NCI-H748 (cell line): ENCODE data around the gene IL21R.
A peak's percentile ranks its signal among the peaks of the same experiment; 100 is the strongest.

Experiments
- DNase-seq: peaks from one replicate; lab custom pipeline; 2025; ENCODE audit not compliant: unreplicated experiment; lab: John Stamatoyannopoulos, UW

The IL21R gene

DNA sequence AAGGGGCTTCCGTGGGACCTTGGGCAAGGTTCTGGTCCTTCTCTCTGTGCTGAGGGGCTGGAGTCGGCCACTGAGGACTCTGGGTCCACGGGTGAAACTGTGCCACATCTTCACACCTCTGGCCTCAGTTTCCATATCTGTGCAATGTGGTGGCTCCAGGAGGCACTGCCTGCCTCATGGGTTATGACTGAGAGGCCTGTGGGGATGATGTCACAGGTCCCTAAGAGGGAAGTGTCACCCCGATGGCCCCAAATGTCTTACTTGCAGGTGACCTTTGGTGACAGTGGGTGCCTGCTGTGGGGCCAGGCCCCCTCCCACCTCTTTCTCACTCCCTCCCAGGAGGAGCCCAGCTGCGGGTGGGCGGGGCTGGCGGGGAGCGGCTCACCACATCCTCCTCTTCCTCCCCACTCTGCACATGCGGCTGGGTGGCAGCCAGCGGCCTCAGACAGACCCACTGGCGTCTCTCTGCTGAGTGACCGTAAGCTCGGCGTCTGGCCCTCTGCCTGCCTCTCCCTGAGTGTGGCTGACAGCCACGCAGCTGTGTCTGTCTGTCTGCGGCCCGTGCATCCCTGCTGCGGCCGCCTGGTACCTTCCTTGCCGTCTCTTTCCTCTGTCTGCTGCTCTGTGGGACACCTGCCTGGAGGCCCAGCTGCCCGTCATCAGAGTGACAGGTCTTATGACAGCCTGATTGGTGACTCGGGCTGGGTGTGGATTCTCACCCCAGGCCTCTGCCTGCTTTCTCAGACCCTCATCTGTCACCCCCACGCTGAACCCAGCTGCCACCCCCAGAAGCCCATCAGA lies at the start of gene IL21R:
TSS of gene IL21R (plus strand) at position 407 of the 801 bp plus-strand sequence. CDS start 27,898 bp downstream, outside the sequence.
- DNase-seq, result peak; percentile 19

DNA sequence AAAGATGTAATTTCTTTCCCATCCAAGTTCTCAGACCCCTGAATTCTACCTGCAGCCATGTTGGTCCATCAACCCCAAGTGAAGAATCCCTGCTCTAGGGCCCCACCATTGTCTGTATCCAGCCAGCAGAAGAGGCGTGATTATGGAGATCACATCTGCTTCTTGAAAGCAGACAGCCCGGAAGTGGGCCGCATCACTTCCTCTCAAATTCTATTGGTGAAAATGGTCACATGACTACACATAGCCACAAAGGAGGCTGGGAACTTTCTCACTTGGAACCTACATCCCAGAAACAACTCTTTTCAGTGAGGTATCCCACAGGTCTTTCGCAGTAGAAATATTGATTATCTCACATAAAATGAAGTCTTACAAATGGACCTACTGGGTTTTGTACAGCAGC lies 48.1 kb upstream of the IL21R start:
- DNase-seq, result no peak

DNA sequence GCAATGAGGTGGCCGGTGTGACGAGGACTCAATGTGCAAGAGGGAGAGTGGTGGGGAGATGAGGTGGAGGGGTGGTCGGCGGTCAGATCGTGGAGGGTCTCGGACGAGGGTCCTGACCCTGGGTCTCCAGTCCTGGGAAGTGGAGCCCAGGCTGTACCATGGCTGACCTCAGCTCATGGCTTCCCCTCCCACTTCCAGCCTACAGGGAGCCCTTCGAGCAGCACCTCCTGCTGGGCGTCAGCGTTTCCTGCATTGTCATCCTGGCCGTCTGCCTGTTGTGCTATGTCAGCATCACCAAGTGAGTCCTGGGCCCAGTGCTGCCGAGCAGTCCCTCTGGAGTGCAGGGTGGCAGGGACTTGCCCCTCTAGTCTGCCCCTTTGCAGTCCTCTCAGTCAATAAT lies 46.4 kb upstream of the IL21R start:
- peak; percentile 2 for DNase-seq

DNA sequence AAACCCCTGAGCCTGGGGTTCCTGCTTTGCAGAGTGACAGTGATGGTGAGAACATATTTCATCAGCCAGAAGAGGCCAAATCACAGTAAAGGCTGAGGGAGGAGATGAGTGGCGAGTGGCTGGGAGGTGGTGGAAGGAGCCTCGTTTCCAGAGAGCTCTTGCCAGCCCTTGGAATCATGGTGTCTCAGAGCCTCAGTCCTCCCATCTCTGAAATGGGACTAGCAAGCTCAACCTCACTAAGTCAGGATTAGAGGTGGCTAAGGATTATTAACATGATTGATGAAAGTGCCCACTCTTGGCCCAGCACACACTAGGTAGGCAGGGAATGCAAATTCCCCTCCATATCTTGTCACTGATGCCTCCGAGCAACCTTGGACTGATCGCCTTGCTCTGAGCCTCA lies 45.2 kb upstream of the IL21R start:
- DNase-seq, result no peak

DNA sequence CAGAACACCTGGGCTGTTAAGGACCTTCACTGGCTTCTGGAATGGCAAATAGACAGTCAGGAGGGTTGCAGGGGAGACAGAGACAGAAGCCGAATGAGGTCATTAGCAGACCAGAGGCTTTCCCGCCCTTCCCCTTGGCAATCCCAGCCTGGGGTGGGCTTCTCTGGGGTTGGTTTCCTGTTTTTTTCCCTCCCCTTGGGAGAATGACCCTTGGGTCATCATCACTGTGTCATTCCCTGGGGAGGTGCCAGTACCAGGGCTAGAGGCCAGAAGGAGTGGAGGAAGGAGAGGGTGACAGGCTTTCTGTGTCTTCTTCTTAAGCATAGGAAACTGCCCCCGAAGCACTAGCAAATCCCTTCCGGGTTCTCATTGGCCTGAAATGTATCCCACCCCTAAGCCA lies 42.9 kb upstream of the IL21R start:
- no peak for DNase-seq

DNA sequence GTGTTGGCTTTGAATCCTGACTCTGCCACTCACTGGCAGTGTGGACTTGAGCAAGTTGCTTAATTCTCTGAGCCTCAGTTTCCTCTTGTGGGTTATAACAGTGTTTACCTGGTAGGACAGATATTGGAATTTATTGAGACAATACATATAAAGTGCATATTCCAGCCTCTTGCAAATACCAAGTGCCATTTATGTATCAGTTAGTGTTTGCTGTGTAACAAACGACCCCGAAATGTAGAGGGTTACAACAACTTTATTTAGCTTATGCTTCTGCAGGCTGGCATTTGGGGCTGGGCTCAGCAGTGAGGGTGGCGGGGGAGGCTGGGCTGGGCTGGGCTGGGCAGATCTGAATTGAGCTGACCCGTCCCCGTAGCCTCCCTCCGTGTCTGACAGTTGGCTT lies 42.4 kb upstream of the IL21R start:
- DNase-seq, result no peak

DNA sequence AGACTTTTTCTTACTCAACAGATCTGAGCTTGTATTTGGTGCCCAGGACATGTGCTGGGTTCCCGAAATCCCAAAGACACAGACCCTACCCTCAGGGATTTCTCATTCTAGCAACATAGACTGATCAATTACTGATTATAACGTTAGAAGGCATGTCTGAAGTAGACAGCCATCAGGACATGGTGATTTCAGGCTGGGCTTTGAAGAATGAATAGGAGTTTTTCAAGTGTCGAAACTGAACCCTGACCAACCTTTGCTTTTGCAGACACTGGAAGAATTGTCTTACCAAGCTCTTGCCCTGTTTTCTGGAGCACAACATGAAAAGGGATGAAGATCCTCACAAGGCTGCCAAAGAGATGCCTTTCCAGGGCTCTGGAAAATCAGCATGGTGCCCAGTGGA lies 40.0 kb upstream of the IL21R start:
- DNase-seq, result no peak

DNA sequence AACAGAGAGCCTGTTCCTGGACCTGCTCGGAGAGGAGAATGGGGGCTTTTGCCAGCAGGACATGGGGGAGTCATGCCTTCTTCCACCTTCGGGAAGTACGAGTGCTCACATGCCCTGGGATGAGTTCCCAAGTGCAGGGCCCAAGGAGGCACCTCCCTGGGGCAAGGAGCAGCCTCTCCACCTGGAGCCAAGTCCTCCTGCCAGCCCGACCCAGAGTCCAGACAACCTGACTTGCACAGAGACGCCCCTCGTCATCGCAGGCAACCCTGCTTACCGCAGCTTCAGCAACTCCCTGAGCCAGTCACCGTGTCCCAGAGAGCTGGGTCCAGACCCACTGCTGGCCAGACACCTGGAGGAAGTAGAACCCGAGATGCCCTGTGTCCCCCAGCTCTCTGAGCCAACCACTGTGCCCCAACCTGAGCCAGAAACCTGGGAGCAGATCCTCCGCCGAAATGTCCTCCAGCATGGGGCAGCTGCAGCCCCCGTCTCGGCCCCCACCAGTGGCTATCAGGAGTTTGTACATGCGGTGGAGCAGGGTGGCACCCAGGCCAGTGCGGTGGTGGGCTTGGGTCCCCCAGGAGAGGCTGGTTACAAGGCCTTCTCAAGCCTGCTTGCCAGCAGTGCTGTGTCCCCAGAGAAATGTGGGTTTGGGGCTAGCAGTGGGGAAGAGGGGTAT lies 39.3 kb upstream of the IL21R start:
- no peak for DNase-seq

DNA sequence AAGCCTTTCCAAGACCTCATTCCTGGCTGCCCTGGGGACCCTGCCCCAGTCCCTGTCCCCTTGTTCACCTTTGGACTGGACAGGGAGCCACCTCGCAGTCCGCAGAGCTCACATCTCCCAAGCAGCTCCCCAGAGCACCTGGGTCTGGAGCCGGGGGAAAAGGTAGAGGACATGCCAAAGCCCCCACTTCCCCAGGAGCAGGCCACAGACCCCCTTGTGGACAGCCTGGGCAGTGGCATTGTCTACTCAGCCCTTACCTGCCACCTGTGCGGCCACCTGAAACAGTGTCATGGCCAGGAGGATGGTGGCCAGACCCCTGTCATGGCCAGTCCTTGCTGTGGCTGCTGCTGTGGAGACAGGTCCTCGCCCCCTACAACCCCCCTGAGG lies 38.7 kb upstream of the IL21R start:
- no peak for DNase-seq

DNA sequence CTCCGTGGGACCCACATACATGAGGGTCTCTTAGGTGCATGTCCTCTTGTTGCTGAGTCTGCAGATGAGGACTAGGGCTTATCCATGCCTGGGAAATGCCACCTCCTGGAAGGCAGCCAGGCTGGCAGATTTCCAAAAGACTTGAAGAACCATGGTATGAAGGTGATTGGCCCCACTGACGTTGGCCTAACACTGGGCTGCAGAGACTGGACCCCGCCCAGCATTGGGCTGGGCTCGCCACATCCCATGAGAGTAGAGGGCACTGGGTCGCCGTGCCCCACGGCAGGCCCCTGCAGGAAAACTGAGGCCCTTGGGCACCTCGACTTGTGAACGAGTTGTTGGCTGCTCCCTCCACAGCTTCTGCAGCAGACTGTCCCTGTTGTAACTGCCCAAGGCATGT lies 38.2 kb upstream of the IL21R start:
- peak; percentile 20 for DNase-seq

DNA sequence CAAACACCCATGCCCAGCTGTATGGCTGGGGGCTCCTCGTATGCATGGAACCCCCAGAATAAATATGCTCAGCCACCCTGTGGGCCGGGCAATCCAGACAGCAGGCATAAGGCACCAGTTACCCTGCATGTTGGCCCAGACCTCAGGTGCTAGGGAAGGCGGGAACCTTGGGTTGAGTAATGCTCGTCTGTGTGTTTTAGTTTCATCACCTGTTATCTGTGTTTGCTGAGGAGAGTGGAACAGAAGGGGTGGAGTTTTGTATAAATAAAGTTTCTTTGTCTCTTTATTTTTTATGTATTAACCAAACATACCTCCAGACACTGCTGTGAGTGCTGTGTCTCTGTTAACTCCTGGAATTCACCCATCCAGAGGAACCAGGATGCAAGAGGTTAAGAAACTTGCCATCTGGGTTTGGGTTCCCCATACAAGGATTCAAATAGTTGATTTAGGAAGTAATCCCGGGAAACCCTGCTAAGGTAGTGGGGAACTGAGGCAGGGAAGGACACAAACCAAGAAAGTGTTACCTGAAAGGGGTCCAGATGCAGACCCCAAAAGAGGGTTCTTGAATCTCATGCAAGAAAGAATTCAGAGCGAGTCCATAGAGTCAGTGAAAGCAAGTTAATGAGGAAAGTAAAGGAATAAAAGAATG lies 37.4 kb upstream of the IL21R start:
- DNase-seq, result peak; percentile 24

DNA sequence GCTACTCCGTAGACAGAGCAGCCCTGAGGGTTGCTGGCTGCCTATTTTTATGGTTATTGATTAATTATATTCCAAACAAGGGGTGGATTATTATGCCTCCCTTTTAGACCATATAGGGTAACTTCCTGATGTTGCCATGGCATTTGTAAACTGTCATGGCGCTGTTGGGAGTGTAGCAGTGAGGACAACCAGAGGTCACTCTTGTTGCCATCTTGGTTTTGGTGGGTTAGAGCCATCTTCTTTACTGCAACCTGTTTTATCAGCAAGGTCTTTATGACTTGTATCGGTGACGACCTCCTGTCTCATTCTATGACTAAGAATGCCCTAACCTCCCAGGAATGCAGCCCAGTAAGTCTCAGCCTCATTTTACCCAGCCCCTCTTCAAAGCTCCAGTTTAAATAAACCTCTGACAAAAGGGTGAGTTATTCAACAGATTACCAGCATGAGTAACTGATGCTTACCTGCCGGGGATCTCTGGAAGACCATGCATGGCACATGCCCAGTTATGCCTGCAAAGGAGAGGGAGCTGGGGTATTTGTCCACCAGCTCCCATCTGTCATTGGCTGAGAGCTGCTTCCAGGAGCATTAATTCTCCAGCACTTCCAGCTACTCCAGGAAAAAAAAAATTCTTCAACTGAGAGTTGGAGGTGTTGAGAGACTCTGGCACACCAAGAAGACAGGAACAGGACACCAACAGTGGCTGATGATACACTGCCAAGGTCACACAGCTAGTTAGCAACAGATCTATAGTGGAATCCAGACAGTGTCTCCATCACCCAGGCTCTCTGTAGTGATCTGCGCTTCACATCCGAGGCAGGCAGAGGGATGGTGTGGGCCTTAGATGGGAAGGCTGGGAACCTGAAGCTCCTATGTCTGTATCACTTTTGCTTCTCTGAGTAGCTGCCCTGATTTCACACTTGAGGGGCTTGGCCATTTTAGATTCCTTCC lies 36.6 kb upstream of the IL21R start:
- DNase-seq, result no peak

DNA sequence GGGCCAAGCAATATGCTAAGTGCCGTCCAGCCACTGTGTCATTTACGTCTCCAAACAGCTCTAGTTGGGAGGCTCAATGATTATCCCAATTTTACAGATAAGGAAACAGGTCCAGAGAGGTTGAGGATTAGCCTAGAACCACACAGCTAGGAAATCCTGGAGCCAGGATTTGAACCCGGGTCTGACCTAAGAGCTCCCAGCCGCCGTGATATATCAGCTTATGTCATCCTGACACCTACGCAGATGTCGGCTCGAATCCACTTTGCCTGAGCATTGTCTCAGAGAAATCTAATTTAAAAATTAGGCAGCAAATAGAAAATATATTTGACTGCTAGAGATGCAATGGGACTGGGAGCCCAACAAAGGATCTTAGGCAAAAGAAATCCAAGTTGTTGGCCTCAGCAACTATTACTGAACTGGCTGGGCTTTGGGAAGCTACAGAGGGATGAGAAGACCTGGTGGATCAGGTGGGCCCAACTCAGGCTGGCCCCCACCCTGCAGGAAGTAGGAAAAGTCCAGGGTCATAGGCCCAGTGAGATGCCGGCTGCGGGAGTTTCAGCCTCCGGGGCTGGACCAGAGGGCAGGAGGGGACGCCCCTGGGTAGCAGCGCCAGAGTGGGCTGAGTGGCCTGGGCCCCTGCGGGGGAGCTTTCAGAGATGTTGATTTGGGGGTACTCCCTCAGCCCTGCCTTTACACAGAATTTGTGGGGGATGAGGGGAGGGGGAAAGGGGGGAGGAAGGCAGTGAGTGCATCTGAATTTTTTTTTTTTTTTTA lies 35.1 kb upstream of the IL21R start:
- DNase-seq, result no peak

DNA sequence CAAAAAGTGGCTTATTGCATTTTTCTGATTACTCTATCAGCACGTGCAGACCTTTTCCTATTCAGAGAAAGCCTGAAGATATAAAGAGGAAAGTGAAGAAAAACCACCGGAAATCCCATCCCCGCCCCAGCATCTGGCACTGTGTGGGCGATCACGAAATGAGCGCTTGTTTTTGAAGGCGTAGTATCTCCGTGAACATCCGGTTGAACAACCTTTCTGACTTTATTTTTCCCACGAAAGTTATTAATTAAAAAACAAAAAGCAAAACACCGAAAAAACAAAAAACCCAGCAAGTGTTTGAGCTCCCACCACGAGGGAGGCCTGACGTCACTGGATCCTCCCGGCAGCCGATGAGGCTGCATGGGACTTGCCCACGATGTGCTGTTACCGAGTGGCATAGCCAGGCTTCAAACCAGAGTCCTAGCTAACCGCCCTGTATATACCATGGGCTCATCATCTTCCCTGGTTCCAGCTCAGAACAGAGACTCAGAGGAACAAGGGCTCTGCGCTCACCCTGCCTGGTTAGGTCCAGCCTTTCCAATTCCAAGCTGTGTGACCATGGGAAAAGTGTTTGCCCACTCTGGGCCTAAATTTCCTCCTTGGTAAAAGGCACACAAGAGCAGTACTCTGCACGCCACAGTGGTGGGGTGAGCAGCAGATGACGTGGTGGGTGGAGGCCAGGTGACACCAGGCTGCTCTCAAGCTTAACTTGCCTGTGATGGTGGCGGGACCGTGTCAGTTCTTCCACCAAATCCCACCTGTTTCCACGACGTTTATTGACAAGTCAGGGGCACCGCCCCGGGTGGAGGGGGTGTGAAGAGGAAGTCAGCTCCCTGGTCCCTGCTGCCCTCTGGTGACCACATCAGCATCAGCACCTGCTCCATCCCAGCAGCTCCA lies 34.3 kb upstream of the IL21R start:
- peak; percentile 62 for DNase-seq

DNA sequence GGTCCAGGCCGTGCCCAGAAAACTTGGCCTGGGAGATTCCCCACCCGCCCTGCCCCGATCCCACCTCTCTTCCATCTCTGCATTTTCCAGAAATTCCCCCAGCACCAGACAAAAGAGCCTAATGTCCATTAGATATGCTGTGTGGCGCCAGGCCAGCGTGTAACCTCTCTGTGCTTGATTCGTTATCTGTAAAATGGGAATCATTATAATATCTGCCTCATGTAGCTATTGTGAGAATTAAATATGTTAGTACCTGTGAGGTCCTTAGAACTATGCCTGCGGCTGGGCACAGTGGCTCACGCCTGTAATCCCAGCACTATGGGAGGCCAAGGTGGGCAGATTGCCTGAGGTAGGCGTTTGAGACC lies 33.6 kb upstream of the IL21R start:
- no peak for DNase-seq

DNA sequence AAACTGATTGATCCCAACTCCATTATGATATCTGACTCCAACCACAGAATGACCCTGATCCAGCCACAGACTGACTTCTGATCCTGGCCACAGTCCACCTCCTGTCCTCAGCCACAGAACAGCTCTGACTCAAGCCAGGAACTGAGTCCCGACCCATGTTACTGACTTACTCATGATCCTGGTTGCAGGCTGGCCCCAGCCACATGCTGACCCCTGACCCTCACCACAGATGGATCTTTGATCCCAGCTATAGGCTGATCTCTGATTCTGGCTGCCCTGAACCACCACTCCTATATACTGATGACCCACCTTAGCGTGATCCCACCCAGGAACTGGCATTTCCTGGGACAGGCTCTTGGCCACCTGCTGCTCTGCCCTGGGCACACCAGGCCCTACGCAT lies 32.2 kb upstream of the IL21R start:
- no peak for DNase-seq

DNA sequence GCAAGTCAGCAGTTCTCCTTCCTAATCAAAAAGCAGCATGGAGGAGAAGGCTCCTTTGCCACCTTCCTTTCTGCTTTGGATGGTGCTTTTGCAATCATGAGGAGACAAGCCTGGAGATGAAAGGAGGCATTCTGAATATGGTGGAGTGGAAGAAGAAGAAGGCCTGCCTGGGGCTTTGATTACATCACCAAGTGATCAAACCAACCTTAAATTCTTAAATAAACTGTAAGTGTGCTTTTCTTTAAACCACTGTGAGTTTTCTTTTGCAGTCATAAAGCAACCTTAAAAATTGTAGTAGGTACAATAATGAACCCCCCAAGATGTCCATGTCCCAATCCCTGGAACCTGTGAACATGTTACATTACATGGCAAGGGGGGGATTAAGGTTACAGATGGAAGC lies 31.7 kb upstream of the IL21R start:
- DNase-seq, result no peak

DNA sequence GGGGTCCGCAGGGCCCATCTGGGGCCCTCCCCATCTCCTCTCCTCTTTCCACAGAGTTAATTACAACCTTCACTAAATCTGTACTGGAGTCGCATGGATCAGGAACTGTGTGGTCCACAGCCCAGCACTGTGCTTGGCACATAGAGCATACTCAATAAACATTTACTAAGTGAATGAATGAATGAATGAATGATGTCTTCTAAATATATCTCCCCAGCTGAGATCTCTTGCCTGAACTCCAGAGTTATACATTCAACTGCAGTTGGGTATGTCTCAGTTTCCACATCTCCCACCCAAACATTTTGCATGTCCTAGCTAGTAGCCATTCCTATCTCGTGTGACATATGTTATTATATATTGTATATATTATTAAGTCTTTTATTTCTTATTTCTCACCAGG lies 28.7 kb upstream of the IL21R start:
- no peak for DNase-seq

DNA sequence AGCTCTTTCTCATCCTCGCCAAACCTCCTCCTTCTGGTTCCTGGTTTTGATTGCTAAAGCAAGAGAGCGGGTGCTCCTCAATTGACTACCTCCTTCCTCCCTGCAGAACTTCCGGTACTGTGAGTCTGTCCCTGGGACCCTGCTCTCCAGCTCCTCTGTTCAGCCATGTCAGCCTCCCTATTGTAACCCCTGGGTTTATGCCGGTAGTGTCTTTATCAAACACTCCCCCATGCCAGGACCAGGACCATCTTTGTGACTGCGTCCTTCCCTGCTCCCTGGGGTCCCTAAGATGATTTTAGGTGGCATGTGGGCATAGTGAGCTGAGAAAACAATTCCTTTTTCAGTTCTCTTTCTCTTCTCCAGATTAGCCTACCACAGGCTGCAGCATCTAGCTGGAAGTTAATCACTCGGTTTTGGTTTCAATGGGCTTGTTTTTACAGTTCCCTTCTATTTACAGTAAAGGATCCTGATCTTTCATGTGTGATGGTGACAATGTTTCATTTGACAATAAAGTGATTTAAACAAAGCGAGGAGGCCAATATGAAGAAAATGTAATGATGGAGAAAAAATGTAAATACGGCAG lies 27.7 kb upstream of the IL21R start:
- DNase-seq, result no peak
